Measurements from ENCODE around the gene ADAM12. TPM values are rescaled to one million over a fixed set of nuclear protein-coding genes. Genes with fewer than 3 reads are reported as not detected.
"Not testable (repeated sequence)": the region's sequence is repeated elsewhere in the genome, so short reads cannot be mapped to it uniquely, and the experiment has no call there.

The ADAM12 gene
- total RNA-seq, 1 experiment from 2014 or later = not detected

DNA sequence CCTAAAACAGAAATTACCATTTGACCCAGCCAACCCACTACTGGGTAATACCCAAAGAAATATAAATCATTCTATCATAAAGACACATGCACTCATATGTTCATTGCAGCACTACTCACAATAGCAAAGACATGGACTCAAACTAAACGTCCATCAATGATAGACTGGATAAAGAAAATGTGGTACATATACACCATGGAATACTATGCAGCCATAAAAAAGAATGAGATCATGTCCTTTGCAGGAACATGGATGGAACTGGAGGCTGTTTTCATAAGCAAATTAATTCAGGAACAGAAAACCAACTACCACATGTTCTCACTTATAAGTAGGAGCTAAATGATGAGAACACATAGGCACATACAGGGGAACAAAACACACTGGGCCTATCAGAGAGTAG, 340.5 kb downstream of the ADAM12 start:
- RAD21 ChIA-PET (ENCODE audit: low non-redundant PET in 1 of 2, low total read pairs in 2 of 2, uncharacterized antibody in 2 of 2, unreplicated experiment in 2 of 2); H3K27ac ChIP-seq (ENCODE audit: low read depth, low read length); POLR2A ChIA-PET; intact Hi-C loops (cut with micrococcal nuclease); H3K9me2 ChIP-seq (ENCODE audit: insufficient read depth); H4K20me1 ChIP-seq (ENCODE audit: insufficient read depth); H3K9me3 ChIP-seq (ENCODE audit: control insufficient read depth in 1 of 2, insufficient read depth in 1 of 2, low read depth in 1 of 2, low read length in 2 of 2); H3K9ac ChIP-seq (ENCODE audit: low read length); H3K4me3 ChIP-seq (replicated peaks in 1 of 2; ENCODE audit: low read depth in 1 of 2, low read length in 2 of 2); H3K79me2 ChIP-seq (ENCODE audit: insufficient read depth, low read length); BruUV-seq (replicated peaks); H3K4me2 ChIP-seq (ENCODE audit: low read length); H2AFZ ChIP-seq (ENCODE audit: low read depth, low read length, poor library complexity, severe bottlenecking); H3K4me1 ChIP-seq (ENCODE audit: control insufficient read depth in 1 of 2, insufficient read depth in 2 of 2, low read length in 2 of 2); DNase-seq (ENCODE audit: low read depth, low spot score); ATAC-seq; H3K36me3 ChIP-seq (ENCODE audit: control insufficient read depth in 1 of 2, insufficient read depth in 2 of 2, low read length in 2 of 2); CTCF ChIA-PET: not testable (repeated sequence)
- peaks cover 39% of the 10 kb centered on the region for H3K27me3 ChIP-seq (ENCODE audit: insufficient read depth, low read length)

DNA sequence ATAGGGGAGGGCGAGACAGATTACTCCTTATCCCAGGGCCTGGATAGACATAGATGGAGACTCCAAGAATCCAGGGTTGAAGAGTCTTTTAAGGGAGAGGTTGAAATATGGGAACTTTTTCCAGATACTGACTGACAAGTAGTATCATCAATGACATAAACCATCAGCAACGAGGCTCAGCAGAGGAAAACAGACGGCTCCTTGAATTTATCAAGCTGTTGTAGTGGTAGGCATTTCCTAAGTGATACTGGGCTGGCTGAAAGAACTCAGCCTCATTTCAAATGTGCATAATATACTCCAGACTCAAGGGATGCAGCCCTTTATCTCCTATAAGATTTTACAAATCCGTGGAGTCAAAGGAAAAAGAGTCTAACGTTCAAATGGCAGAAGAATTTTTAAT, 341.4 kb downstream of the ADAM12 start:
- Histone ChIP-seq H3K27me3 (ENCODE audit: insufficient read depth, low read length) (peaks cover 30% of the 10 kb centered on the region), H2AFZ (ENCODE audit: low read depth, low read length, poor library complexity, severe bottlenecking) (no peak overlapping the region), H3K4me3 (replicated peaks in 1 of 2; ENCODE audit: low read depth in 1 of 2, low read length in 2 of 2) (no peak overlapping the region), H3K9me2 (ENCODE audit: insufficient read depth) (no peaks in the 10 kb centered on the region), H3K36me3 (ENCODE audit: control insufficient read depth in 1 of 2, insufficient read depth in 2 of 2, low read length in 2 of 2) (no peaks in the 10 kb centered on the region), H3K27ac (ENCODE audit: low read depth, low read length) (no peak overlapping the region), H3K9me3 (ENCODE audit: control insufficient read depth in 1 of 2, insufficient read depth in 1 of 2, low read depth in 1 of 2, low read length in 2 of 2) (no peaks in the 10 kb centered on the region), H3K4me1 (ENCODE audit: control insufficient read depth in 1 of 2, insufficient read depth in 2 of 2, low read length in 2 of 2) (no peaks in the 10 kb centered on the region), H3K4me2 (ENCODE audit: low read length) (no peak overlapping the region), H3K79me2 (ENCODE audit: insufficient read depth, low read length) (no peaks in the 10 kb centered on the region), H4K20me1 (ENCODE audit: insufficient read depth) (no peaks in the 10 kb centered on the region), H3K9ac (ENCODE audit: low read length) (no peak overlapping the region)
- intact Hi-C loops (cut with micrococcal nuclease) = no loop called here
- no peak for TF ChIP-seq ELF1 (IDR thresholded peaks at IDR 0.05; ENCODE audit: borderline replicate concordance, low read depth)
- TF ChIP-seq, protein P1, sequence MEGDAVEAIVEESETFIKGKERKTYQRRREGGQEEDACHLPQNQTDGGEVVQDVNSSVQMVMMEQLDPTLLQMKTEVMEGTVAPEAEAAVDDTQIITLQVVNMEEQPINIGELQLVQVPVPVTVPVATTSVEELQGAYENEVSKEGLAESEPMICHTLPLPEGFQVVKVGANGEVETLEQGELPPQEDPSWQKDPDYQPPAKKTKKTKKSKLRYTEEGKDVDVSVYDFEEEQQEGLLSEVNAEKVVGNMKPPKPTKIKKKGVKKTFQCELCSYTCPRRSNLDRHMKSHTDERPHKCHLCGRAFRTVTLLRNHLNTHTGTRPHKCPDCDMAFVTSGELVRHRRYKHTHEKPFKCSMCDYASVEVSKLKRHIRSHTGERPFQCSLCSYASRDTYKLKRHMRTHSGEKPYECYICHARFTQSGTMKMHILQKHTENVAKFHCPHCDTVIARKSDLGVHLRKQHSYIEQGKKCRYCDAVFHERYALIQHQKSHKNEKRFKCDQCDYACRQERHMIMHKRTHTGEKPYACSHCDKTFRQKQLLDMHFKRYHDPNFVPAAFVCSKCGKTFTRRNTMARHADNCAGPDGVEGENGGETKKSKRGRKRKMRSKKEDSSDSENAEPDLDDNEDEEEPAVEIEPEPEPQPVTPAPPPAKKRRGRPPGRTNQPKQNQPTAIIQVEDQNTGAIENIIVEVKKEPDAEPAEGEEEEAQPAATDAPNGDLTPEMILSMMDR (IDR thresholded peaks at IDR 0.05 in 2 of 3, conservative IDR thresholded peaks at IDR 0.05 in 1 of 3; ENCODE audit: borderline replicate concordance in 1 of 3, insufficient read depth in 1 of 3, low read depth in 2 of 3, low read length in 2 of 3) = no peak
- TF ChIP-seq JUND (IDR thresholded peaks at IDR 0.05) = no peak
- TF ChIP-seq EGR1 (IDR thresholded peaks at IDR 0.05; ENCODE audit: low read depth) = no peak
- TF ChIP-seq POLR2A (IDR thresholded peaks at IDR 0.05; ENCODE audit: borderline replicate concordance, extremely low read depth, insufficient read depth, insufficient read length) = no peak
- no peak for TF ChIP-seq RAD21 (IDR thresholded peaks at IDR 0.05; ENCODE audit: low read depth)
- no peak for TF ChIP-seq POLR2AphosphoS5 (IDR thresholded peaks at IDR 0.05; ENCODE audit: low read depth, low read length)
- no peak for TF ChIP-seq SRF (IDR thresholded peaks at IDR 0.05; ENCODE audit: low read depth)
- no peak for TF ChIP-seq EZH2phosphoT487 (IDR thresholded peaks at IDR 0.05; ENCODE audit: borderline replicate concordance)
- TF ChIP-seq, protein P2, sequence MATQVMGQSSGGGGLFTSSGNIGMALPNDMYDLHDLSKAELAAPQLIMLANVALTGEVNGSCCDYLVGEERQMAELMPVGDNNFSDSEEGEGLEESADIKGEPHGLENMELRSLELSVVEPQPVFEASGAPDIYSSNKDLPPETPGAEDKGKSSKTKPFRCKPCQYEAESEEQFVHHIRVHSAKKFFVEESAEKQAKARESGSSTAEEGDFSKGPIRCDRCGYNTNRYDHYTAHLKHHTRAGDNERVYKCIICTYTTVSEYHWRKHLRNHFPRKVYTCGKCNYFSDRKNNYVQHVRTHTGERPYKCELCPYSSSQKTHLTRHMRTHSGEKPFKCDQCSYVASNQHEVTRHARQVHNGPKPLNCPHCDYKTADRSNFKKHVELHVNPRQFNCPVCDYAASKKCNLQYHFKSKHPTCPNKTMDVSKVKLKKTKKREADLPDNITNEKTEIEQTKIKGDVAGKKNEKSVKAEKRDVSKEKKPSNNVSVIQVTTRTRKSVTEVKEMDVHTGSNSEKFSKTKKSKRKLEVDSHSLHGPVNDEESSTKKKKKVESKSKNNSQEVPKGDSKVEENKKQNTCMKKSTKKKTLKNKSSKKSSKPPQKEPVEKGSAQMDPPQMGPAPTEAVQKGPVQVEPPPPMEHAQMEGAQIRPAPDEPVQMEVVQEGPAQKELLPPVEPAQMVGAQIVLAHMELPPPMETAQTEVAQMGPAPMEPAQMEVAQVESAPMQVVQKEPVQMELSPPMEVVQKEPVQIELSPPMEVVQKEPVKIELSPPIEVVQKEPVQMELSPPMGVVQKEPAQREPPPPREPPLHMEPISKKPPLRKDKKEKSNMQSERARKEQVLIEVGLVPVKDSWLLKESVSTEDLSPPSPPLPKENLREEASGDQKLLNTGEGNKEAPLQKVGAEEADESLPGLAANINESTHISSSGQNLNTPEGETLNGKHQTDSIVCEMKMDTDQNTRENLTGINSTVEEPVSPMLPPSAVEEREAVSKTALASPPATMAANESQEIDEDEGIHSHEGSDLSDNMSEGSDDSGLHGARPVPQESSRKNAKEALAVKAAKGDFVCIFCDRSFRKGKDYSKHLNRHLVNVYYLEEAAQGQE (IDR thresholded peaks at IDR 0.05; ENCODE audit: low read depth) = no peak
- TF ChIP-seq CEBPB (IDR thresholded peaks at IDR 0.05; ENCODE audit: low read depth) = no peak
- no peak for TF ChIP-seq SP1 (IDR thresholded peaks at IDR 0.05; ENCODE audit: low read depth)
- ChIA-PET POLR2A (no interaction called here), RAD21 (ENCODE audit: low non-redundant PET in 1 of 2, low total read pairs in 2 of 2, uncharacterized antibody in 2 of 2, unreplicated experiment in 2 of 2) (no interaction called here), CTCF (no interaction called here)
- ATAC-seq (no peak), DNase-seq (ENCODE audit: low read depth, low spot score) (no peak)
- BruUV-seq (replicated peaks) = no TSS peak
